Kidney epithelial cell (primary cell): Measurements from ENCODE around the gene TEX54. TPM values are rescaled to one million over a fixed set of nuclear protein-coding genes. Genes with fewer than 3 reads are reported as not detected.
"Not testable (repeated sequence)": the region's sequence is repeated elsewhere in the genome, so short reads cannot be mapped to it uniquely, and the experiment has no call there.

ENCODE experiments used
- DNase-seq: peaks from one replicate; pipeline ENCODE4 v3.0.0-alpha.2; 2010; ENCODE audit warnings: low read depth
- H3K27me3 ChIP-seq: 2 replicates; pipeline ENCODE4 v1.6.0; 2011; ENCODE audit warnings: low read length; ENCODE audit not compliant: control insufficient read depth, insufficient read depth
- H3K36me3 ChIP-seq: 2 replicates; pipeline ENCODE4 v1.5.1; 2011; ENCODE audit warnings: low read length; ENCODE audit not compliant: control insufficient read depth, insufficient read depth
- H3K4me3 ChIP-seq: 2 replicates; pipeline ENCODE4 v1.5.1; 2011; ENCODE audit warnings: low read depth, mild to moderate bottlenecking, control low read depth, low read length
- CTCF ChIP-seq: IDR thresholded peaks from 2 replicates; pipeline ENCODE4 v1.5.1; 2011; ENCODE audit warnings: mild to moderate bottlenecking, moderate library complexity, low read length, control low read depth, inconsistent platforms; ENCODE audit not compliant: insufficient read depth, poor library complexity, severe bottlenecking
- total RNA-seq: library from RNA; depleted of rRNA; stranded (reverse); fragments of >200 nt; gene quantifications from 2 replicates; pipeline ENCODE4 v1.2.3, GENCODE V29; 2015

The TEX54 gene
- total RNA-seq, 1 donor from 2014 or later: not detected

DNA sequence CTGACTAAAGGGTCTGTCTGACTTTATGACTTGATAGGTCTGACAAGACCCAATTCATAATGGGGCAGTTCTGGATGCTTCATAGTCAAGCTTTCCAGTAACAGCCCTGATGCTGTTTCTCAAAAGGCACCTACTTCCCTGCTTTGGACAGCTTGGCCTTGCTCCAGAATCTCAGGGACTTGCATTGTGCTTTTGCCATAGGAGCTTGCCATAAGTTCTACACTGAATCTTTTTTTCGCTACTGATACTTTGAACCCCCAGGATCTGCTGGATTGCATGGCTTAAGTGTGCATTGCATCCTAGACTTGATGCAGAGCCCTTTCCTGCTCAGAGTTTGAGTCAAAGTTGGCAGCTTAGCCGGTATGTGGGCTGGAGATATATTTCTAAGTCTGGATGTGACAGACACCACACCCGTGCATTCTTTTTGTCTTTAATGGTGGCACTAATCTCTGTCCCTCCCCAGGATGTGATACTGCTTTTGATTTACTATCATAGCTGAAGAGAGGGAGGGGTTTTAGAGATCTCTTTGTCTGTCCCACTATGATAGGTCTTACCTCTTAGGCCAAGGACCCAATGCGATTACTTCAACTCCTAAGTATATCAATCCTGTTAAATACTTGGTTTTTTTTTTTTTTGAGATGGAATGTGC lies 31.2 kb upstream of the TEX54 start:
- no peak for DNase-seq
- no peak for TF ChIP-seq CTCF
- Histone ChIP-seq H3K27me3 (no peaks in the 10 kb centered on the region), H3K4me3 (no peak overlapping the region), H3K36me3 (no peaks in the 10 kb centered on the region)

DNA sequence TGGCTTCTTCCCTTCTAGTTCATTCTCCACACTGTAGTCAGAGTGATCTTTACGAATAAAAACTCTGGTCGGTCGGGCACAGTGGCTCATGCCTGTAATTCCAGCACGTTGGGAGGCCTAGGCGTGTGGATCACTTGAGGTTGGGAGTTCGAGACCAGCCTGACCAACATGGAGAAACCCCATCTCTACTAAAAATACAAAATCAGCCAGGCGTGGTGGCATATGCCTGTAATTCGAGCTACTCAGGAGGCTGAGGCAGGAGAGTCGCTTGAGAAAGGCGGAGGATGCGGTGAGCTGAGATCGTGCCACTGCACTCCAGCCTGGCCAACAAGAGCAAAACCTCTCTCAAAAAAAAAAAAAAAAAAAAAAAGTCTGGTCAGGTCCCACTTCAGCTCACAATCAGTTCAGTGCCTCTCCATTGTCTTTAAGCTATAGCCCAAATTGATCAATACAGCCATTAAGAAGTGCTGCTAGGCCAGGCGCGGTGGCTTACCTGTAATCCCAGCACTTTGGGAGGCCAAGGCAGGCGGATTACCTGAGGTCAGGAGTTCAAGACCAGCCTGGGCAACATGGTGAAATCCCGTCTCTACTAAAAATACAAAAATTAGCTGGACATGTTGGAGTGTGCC lies 29.0 kb upstream of the TEX54 start:
- DNase-seq, H3K36me3 ChIP-seq, H3K27me3 ChIP-seq, H3K4me3 ChIP-seq: not testable (repeated sequence)

- DNase-seq: no peak
- TF ChIP-seq CTCF: no peak
- Histone ChIP-seq H3K4me3 (no peak overlapping the region), H3K36me3 (no peaks in the 10 kb centered on the region), H3K27me3 (no peaks in the 10 kb centered on the region)
Observed at GRCh38 chr11:62860835-62861563, 28.4 kb upstream of the TEX54 start.

DNA sequence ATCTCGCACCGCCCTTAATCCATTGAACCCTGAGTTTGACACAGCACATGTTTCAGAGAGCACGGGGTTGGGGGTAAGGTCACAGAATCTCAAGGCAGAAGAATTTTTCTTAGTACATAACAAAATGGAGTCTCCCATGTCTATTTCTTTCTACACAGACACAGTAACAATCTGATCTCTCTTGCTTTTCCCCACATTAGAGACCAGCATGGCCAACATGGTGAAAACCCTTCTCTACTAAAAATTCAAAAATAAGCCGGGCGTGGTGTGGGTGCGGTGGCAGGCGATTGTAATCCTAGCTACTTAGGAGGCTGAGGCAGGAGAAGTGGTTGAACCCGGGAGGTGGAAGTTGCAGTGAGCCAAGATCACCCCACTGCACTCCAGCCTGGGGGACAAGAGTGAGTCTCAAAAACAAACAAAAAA lies 26.7 kb upstream of the TEX54 start:
- not testable (repeated sequence) for H3K27me3 ChIP-seq, H3K36me3 ChIP-seq, H3K4me3 ChIP-seq, DNase-seq

DNA sequence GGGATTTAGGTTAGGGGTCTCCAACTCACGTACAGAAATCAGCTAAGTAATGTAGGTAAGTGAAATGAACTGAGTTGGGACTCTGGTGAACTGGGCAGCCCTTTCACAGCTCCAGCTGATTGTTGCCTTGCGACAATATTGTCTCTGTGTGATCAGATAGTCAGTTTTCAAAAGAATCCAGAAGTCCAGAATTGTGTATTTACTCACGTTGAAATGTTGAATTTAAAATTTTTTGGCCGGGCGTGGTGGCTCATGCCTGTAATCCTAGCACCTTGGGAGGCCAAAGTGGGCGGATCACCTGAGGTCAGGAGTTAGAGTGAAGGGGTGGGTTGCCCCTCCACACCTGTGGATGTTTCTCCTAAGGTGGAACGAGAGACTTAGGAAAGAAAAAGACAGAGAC lies 25.6 kb upstream of the TEX54 start:
- no peak for TF ChIP-seq CTCF
- no peak for DNase-seq
- H3K4me3 ChIP-seq: no peak overlapping the region
- H3K36me3 ChIP-seq: peaks cover 4% of the 10 kb centered on the region
- no peaks in the 10 kb centered on the region for H3K27me3 ChIP-seq

DNA sequence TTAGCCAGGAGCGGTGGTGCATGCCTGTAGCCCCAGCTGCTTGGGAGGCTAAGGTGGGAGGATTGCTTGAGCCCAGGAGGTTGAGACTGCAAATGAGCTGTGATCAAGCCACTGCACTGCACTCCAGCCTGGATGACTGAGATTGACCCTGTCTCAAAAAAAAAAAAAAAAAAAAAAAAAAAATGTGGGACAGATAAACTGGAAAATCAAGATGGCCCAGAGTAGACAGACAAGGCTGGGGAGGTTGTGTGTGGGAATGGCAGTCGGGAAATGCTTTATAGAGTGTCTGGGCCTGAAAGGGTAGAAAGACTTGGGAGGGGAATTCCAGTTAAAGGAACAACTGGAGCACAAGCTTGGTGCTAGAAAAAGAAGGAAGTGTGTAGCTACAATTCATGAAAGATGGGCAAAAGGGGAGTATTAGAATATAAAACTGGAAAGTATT lies 24.9 kb upstream of the TEX54 start:
- no peak overlapping the region for H3K4me3 ChIP-seq
- no peak for TF ChIP-seq CTCF
- no peaks in the 10 kb centered on the region for H3K27me3 ChIP-seq
- H3K36me3 ChIP-seq: peaks cover 4% of the 10 kb centered on the region
- no peak for DNase-seq
